ENCODE measurements around the gene EPHA6. TPM values are rescaled to one million over a fixed set of nuclear protein-coding genes. Genes with fewer than 3 reads are reported as not detected.

EPHA6 gene
- total RNA-seq, 1 donor from 2014 or later = 0.11 TPM

DNA sequence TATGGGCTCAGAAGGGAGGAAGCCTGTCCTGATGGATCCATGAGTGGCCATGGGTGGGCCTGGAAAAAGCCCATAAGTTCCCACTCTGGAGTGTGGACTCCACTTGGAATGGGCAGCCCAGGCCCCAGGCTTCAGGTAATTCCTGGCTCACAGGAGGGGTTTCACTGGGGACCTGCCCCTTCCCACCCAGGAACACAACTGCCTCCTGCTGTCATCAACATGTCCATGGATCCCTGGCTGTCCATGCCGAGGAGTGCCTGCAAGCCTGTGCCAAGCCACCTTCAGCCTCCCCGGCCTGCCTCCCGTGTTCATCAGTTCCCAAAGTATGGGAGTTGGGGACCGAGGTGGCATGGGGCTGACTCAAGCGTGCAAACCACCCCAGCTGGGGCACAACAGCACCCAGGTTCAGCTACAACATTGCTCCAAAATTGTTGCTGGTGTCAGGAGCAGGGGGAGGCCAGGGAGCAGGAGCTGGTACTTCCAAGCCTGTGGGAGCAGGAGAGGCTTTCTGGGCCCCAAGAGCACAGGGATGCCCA lies 479.3 kb downstream of the EPHA6 start:
- Histone ChIP-seq H3K4me3 (no peak overlapping the region), H3K9ac (no peak overlapping the region), H3K4me1 (no peaks in the 10 kb centered on the region), H3K4me2 (no peak overlapping the region), H3K79me2 (ENCODE audit: low read depth) (no peaks in the 10 kb centered on the region), H4K20me1 (ENCODE audit: low read depth) (no peaks in the 10 kb centered on the region), H3K27me3 (no peaks in the 10 kb centered on the region), H3F3A (ENCODE audit: low read depth) (no peaks in the 10 kb centered on the region), H3K36me3 (no peaks in the 10 kb centered on the region), H3K27ac (no peak overlapping the region), H2AFZ (replicated peaks) (no peak overlapping the region), H3K9me3 (ENCODE audit: low read depth) (no peaks in the 10 kb centered on the region)
- H3K27me3 Mint-ChIP-seq (ENCODE audit: insufficient read depth, low read depth) = peaks cover 3% of the 10 kb centered on the region
- no peaks in the 10 kb centered on the region for H3K4me1 Mint-ChIP-seq
- no peak overlapping the region for H3K4me3 Mint-ChIP-seq
- no peak for DNase-seq (ENCODE audit: low spot score)
- TF ChIP-seq EZH2phosphoT487 (IDR thresholded peaks at IDR 0.05) (no peak), EZH2 (IDR thresholded peaks at IDR 0.05) (no peak)
- TF ChIP-seq, protein P1, sequence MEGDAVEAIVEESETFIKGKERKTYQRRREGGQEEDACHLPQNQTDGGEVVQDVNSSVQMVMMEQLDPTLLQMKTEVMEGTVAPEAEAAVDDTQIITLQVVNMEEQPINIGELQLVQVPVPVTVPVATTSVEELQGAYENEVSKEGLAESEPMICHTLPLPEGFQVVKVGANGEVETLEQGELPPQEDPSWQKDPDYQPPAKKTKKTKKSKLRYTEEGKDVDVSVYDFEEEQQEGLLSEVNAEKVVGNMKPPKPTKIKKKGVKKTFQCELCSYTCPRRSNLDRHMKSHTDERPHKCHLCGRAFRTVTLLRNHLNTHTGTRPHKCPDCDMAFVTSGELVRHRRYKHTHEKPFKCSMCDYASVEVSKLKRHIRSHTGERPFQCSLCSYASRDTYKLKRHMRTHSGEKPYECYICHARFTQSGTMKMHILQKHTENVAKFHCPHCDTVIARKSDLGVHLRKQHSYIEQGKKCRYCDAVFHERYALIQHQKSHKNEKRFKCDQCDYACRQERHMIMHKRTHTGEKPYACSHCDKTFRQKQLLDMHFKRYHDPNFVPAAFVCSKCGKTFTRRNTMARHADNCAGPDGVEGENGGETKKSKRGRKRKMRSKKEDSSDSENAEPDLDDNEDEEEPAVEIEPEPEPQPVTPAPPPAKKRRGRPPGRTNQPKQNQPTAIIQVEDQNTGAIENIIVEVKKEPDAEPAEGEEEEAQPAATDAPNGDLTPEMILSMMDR (IDR thresholded peaks at IDR 0.05) = no peak
- H3K27ac Mint-ChIP-seq = no peak overlapping the region
- peaks cover 12% of the 10 kb centered on the region for H3K9me3 Mint-ChIP-seq
- no peaks in the 10 kb centered on the region for H3K36me3 Mint-ChIP-seq

DNA sequence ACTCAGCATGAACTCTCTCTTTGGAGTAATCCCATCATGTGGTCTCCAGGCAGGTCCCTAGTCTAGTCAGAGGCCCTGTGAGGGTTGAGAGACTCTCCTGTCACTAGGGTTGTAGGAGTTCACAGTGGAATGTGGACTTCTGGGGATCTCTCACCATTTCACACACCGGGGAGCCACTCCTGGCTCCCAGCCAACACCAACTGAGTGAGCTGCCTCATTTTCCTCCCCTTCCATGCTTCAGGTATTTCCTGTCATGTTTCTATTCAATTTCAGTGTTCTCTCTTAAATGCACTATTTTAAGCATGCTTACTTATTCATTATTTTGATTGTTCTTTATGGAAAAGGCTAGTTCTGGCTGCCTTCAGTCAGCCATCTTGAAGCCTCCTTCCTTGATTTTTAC lies 482.6 kb downstream of the EPHA6 start:
- Histone ChIP-seq H3K79me2 (ENCODE audit: low read depth) (no peaks in the 10 kb centered on the region), H3K9ac (no peak overlapping the region), H3K4me1 (no peaks in the 10 kb centered on the region), H3K9me3 (ENCODE audit: low read depth) (no peaks in the 10 kb centered on the region), H3K36me3 (no peaks in the 10 kb centered on the region), H3K27ac (no peak overlapping the region), H3K4me3 (no peak overlapping the region), H4K20me1 (ENCODE audit: low read depth) (no peaks in the 10 kb centered on the region), H3F3A (ENCODE audit: low read depth) (no peaks in the 10 kb centered on the region), H2AFZ (replicated peaks) (no peak overlapping the region), H3K4me2 (no peak overlapping the region), H3K27me3 (no peaks in the 10 kb centered on the region)
- no peak overlapping the region for H3K27ac Mint-ChIP-seq
- no peak for TF ChIP-seq EZH2 (IDR thresholded peaks at IDR 0.05)
- TF ChIP-seq EZH2phosphoT487 (IDR thresholded peaks at IDR 0.05) = no peak
- TF ChIP-seq, protein P1 (IDR thresholded peaks at IDR 0.05) = no peak
- H3K36me3 Mint-ChIP-seq = no peaks in the 10 kb centered on the region
- no peaks in the 10 kb centered on the region for H3K4me1 Mint-ChIP-seq
- no peak overlapping the region for H3K4me3 Mint-ChIP-seq
- H3K9me3 Mint-ChIP-seq = peaks cover 12% of the 10 kb centered on the region
- H3K27me3 Mint-ChIP-seq (ENCODE audit: insufficient read depth, low read depth) = peaks cover 3% of the 10 kb centered on the region
- DNase-seq (ENCODE audit: low spot score) = no peak

DNA sequence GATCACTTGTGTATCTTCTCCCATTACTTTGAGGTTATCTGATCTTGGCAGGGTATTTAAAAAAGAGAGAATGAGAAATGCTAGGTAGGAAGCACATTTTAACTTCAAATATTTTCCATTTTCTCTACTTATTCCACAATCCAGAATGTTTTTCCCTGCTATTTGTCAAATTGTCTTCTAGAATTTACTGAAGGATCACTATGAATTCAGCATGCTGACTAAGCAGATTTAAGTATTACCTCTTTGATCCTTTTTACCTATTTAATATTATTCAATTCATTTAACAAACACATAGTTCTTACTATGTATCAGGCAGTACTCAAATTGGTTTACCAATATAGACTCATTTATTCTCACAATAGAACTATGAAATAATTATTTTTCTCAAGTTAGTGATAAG lies 486.7 kb downstream of the EPHA6 start:
- H3K9me3 ChIP-seq (ENCODE audit: low read depth) = no peaks in the 10 kb centered on the region
- H2AFZ ChIP-seq (replicated peaks) = no peak overlapping the region
- no peaks in the 10 kb centered on the region for H3K79me2 ChIP-seq (ENCODE audit: low read depth)
- H3K4me1 ChIP-seq = no peaks in the 10 kb centered on the region
- Mint-ChIP-seq H3K36me3 (no peaks in the 10 kb centered on the region), H3K27me3 (ENCODE audit: insufficient read depth, low read depth) (peaks cover 3% of the 10 kb centered on the region), H3K9me3 (peaks cover 8% of the 10 kb centered on the region), H3K4me3 (no peak overlapping the region), H3K4me1 (no peaks in the 10 kb centered on the region), H3K27ac (no peak overlapping the region)
- H3K4me3 ChIP-seq = no peak overlapping the region
- TF ChIP-seq EZH2 (IDR thresholded peaks at IDR 0.05) (no peak), EZH2phosphoT487 (IDR thresholded peaks at IDR 0.05) (no peak)
- TF ChIP-seq, protein P1 (IDR thresholded peaks at IDR 0.05) = no peak
- no peaks in the 10 kb centered on the region for H3K36me3 ChIP-seq
- no peak for DNase-seq (ENCODE audit: low spot score)
- no peaks in the 10 kb centered on the region for H3K27me3 ChIP-seq
- H3K4me2 ChIP-seq = no peak overlapping the region
- no peaks in the 10 kb centered on the region for H3F3A ChIP-seq (ENCODE audit: low read depth)
- H3K27ac ChIP-seq = no peak overlapping the region
- no peak overlapping the region for H3K9ac ChIP-seq
- no peaks in the 10 kb centered on the region for H4K20me1 ChIP-seq (ENCODE audit: low read depth)

Measured in neural progenitor cell (in vitro differentiated cells).